ENCODE results near the gene DST.

The DST gene

DNA sequence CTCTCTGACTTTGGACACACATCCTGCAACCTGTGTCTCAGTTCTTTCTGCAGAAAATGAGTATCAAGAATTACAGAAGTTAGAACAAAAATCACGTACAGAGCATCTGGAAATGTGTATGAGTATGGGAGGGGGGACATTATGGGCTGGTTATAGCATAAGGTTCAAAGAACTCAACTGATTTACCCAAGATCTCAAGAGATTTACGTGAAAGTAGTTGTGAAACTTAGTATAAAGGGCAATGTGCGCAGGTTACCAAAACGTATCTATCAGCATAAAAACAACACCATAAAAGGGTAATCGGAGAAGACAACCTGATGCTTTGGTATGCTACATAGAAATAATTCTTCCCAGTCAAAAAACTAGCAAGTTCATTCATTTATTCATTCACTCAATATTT lies 15.6 kb upstream of the DST start:
- Histone ChIP-seq H3K4me1 (ENCODE audit: control insufficient read depth, insufficient read depth, low read length) (peaks cover 4% of the 10 kb centered on the region), H3K9ac (ENCODE audit: low read length) (no peak overlapping the region), H3K27me3 (ENCODE audit: control insufficient read depth, insufficient read depth, low read length) (no peaks in the 10 kb centered on the region), H3K4me3 (ENCODE audit: low read length) (no peak overlapping the region), H3K36me3 (ENCODE audit: control insufficient read depth, insufficient read depth, low read length) (no peaks in the 10 kb centered on the region), H3K27ac (ENCODE audit: low read depth, low read length) (peak overlapping the region; percentile 37)

- Histone ChIP-seq H3K4me3 (ENCODE audit: low read length) (no peak overlapping the region), H3K9ac (ENCODE audit: low read length) (no peak overlapping the region), H3K36me3 (ENCODE audit: control insufficient read depth, insufficient read depth, low read length) (no peaks in the 10 kb centered on the region), H3K27ac (ENCODE audit: low read depth, low read length) (no peak overlapping the region), H3K27me3 (ENCODE audit: control insufficient read depth, insufficient read depth, low read length) (no peaks in the 10 kb centered on the region), H3K4me1 (ENCODE audit: control insufficient read depth, insufficient read depth, low read length) (peaks cover 4% of the 10 kb centered on the region)
Observed at GRCh38 chr6:56657354-56657753, 14.7 kb upstream of the DST start.

- no peak overlapping the region for H3K9ac ChIP-seq (ENCODE audit: low read length)
- peaks cover 8% of the 10 kb centered on the region for H3K4me1 ChIP-seq (ENCODE audit: control insufficient read depth, insufficient read depth, low read length)
- H3K4me3 ChIP-seq (ENCODE audit: low read length): no peak overlapping the region
- no peaks in the 10 kb centered on the region for H3K27me3 ChIP-seq (ENCODE audit: control insufficient read depth, insufficient read depth, low read length)
- H3K27ac ChIP-seq (ENCODE audit: low read depth, low read length): no peak overlapping the region
- no peaks in the 10 kb centered on the region for H3K36me3 ChIP-seq (ENCODE audit: control insufficient read depth, insufficient read depth, low read length)
Observed at GRCh38 chr6:56656466-56656865, 13.8 kb upstream of the DST start.

GRCh38 chr6:56655996-56656395 lies 13.3 kb upstream of the DST start:
- Histone ChIP-seq H3K36me3 (ENCODE audit: control insufficient read depth, insufficient read depth, low read length) (no peaks in the 10 kb centered on the region), H3K27ac (ENCODE audit: low read depth, low read length) (no peak overlapping the region), H3K4me3 (ENCODE audit: low read length) (no peak overlapping the region), H3K9ac (ENCODE audit: low read length) (no peak overlapping the region), H3K4me1 (ENCODE audit: control insufficient read depth, insufficient read depth, low read length) (peaks cover 8% of the 10 kb centered on the region), H3K27me3 (ENCODE audit: control insufficient read depth, insufficient read depth, low read length) (no peaks in the 10 kb centered on the region)

- Histone ChIP-seq H3K4me3 (ENCODE audit: low read length) (no peak overlapping the region), H3K27me3 (ENCODE audit: control insufficient read depth, insufficient read depth, low read length) (no peaks in the 10 kb centered on the region), H3K27ac (ENCODE audit: low read depth, low read length) (no peak overlapping the region), H3K9ac (ENCODE audit: low read length) (no peak overlapping the region), H3K36me3 (ENCODE audit: control insufficient read depth, insufficient read depth, low read length) (no peaks in the 10 kb centered on the region), H3K4me1 (ENCODE audit: control insufficient read depth, insufficient read depth, low read length) (peaks cover 8% of the 10 kb centered on the region)
Observed at GRCh38 chr6:56655249-56655648, 12.6 kb upstream of the DST start.

DNA sequence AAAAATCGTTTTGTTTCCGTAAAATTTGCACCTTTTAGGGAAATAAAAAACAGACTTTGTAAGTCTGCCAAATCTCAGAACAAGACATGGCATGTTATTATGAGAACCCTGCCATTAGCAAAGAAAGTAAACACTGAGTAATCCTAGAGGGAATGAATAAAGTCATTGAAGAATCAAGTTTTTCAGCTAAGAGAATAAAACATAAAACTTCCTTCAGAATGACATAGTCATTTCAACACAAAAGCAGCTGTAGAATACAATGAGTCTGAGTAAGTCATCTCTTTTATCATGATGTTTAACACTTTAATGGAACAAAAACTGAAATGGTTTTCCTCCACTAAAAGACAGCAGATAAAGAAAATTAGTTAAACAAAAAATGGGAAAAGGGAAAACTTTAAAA lies 10.3 kb upstream of the DST start:
- Histone ChIP-seq H3K36me3 (ENCODE audit: control insufficient read depth, insufficient read depth, low read length) (no peaks in the 10 kb centered on the region), H3K4me1 (ENCODE audit: control insufficient read depth, insufficient read depth, low read length) (peaks cover 8% of the 10 kb centered on the region), H3K27me3 (ENCODE audit: control insufficient read depth, insufficient read depth, low read length) (no peaks in the 10 kb centered on the region), H3K27ac (ENCODE audit: low read depth, low read length) (no peak overlapping the region), H3K4me3 (ENCODE audit: low read length) (no peak overlapping the region), H3K9ac (ENCODE audit: low read length) (no peak overlapping the region)

GRCh38 chr6:56652231-56652630 lies 9.5 kb upstream of the DST start:
- H3K4me3 ChIP-seq (ENCODE audit: low read length): no peak overlapping the region
- H3K36me3 ChIP-seq (ENCODE audit: control insufficient read depth, insufficient read depth, low read length): no peaks in the 10 kb centered on the region
- peaks cover 8% of the 10 kb centered on the region for H3K4me1 ChIP-seq (ENCODE audit: control insufficient read depth, insufficient read depth, low read length)
- H3K27me3 ChIP-seq (ENCODE audit: control insufficient read depth, insufficient read depth, low read length): no peaks in the 10 kb centered on the region
- H3K9ac ChIP-seq (ENCODE audit: low read length): no peak overlapping the region
- H3K27ac ChIP-seq (ENCODE audit: low read depth, low read length): no peak overlapping the region

DNA sequence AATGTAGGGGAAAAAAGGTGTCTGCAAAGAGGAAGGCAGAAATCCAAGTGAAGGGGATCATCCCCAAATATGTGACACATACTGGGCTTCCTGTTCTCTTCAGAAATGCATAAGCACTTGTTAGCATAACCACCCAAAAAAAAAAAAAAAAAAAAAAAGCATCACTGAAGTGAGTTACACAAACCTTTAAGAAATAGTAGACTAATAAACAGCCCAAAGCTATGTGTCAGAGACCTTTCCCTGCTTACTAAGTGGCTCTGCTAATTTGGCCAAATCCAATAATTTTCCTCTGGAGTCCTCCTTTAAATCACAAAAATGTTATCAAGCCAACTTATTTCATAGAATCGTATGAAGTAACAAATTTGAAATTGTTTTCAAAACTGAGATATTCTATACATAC lies 7.5 kb upstream of the DST start:
- H3K27ac ChIP-seq (ENCODE audit: low read depth, low read length): no peak overlapping the region
- H3K27me3 ChIP-seq (ENCODE audit: control insufficient read depth, insufficient read depth, low read length): no peaks in the 10 kb centered on the region
- no peak overlapping the region for H3K4me3 ChIP-seq (ENCODE audit: low read length)
- peaks cover 4% of the 10 kb centered on the region for H3K4me1 ChIP-seq (ENCODE audit: control insufficient read depth, insufficient read depth, low read length)
- H3K36me3 ChIP-seq (ENCODE audit: control insufficient read depth, insufficient read depth, low read length): no peaks in the 10 kb centered on the region
- H3K9ac ChIP-seq (ENCODE audit: low read length): no peak overlapping the region

DNA sequence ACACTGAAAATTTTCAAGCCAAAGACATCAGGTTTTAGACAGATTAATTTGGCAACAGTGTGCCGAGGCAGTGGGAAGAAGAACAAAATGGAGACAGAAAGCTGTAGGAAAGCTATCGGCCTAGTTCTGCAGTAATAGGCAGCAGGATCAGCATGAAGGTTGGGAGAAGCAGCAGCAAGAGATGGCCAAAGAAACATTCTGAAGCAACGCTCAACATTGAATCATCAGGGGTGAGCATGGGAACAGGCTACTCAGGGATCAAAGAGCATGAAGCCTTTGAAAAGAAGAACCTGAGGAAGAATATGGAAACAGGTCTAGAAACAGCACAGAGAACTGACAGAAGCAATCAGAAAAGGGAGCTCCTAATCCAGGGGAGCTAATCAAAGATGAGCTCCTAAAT lies 7.1 kb upstream of the DST start:
- Histone ChIP-seq H3K27me3 (ENCODE audit: control insufficient read depth, insufficient read depth, low read length) (no peaks in the 10 kb centered on the region), H3K4me3 (ENCODE audit: low read length) (no peak overlapping the region), H3K4me1 (ENCODE audit: control insufficient read depth, insufficient read depth, low read length) (peaks cover 4% of the 10 kb centered on the region), H3K27ac (ENCODE audit: low read depth, low read length) (no peak overlapping the region), H3K9ac (ENCODE audit: low read length) (no peak overlapping the region), H3K36me3 (ENCODE audit: control insufficient read depth, insufficient read depth, low read length) (no peaks in the 10 kb centered on the region)

DNA sequence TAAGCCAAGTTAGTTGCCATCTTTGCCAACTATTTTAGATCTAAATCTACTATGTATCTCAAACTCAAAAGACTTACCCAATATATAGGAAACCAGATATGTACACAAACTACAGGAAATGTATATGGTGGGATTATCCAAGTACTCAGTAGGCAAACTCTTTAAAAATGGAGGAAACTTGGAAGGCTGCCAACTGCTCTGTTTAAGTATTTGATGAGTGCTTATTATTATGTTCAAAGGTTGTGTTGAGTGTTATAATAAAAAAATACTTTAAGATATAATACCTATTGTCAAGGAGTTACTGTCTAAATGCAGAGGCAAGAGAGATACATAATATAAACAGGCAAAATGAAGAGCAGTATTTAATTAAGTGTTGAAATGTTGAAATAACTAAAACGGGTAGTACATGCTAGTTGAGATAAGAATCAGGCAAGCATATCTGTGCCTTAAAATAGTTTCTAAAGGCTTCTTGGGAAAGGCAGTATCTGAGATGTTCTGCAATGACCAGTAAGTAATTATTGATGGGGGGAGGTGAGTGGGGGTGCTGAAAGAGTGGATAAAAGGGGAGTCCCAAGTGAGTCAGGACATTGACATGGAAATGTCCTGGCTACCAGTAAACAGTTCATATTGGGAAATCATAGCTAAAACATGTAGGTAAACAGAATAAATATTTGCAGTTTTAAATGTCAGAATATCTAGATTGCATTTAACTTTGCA lies 6.5 kb upstream of the DST start:
- no peaks in the 10 kb centered on the region for H3K36me3 ChIP-seq (ENCODE audit: control insufficient read depth, insufficient read depth, low read length)
- no peak overlapping the region for H3K27ac ChIP-seq (ENCODE audit: low read depth, low read length)
- H3K9ac ChIP-seq (ENCODE audit: low read length): no peak overlapping the region
- peaks cover 4% of the 10 kb centered on the region for H3K4me1 ChIP-seq (ENCODE audit: control insufficient read depth, insufficient read depth, low read length)
- H3K4me3 ChIP-seq (ENCODE audit: low read length): no peak overlapping the region
- no peaks in the 10 kb centered on the region for H3K27me3 ChIP-seq (ENCODE audit: control insufficient read depth, insufficient read depth, low read length)

DNA sequence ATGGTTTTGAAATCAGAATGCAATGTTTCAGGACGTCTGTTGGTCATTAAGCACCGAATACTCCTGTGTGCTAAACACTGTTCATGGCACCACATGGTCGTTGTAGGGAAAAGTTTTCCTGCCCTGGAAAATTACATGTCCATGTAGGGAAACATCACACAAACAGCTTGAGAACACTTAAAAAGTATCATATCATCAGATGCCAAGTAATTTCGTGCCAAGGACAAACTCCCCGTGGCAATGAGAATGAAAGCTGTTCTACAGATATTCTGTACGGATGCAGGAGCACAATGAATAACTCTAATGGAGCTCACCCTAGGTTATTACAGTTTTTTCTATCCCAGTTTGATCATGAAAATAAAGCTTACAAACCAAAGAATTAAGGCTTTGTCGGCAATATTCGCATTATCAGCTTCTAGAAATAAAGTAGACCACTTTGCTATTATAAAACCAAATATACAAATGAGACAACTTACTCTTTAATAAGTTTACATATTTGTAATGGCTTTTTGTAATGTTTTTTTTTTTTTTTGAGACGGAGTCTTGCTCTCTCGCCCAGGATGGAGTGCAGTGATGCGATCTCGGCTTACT lies 4.6 kb upstream of the DST start:
- Histone ChIP-seq H3K4me1 (ENCODE audit: control insufficient read depth, insufficient read depth, low read length) (peaks cover 8% of the 10 kb centered on the region), H3K36me3 (ENCODE audit: control insufficient read depth, insufficient read depth, low read length) (no peaks in the 10 kb centered on the region), H3K27ac (ENCODE audit: low read depth, low read length) (no peak overlapping the region), H3K4me3 (ENCODE audit: low read length) (no peak overlapping the region), H3K27me3 (ENCODE audit: control insufficient read depth, insufficient read depth, low read length) (no peaks in the 10 kb centered on the region), H3K9ac (ENCODE audit: low read length) (no peak overlapping the region)

GRCh38 chr6:56644366-56644765 lies 1.7 kb upstream of the DST start:
- H3K4me1 ChIP-seq (ENCODE audit: control insufficient read depth, insufficient read depth, low read length): peaks cover 6% of the 10 kb centered on the region
- peaks cover 6% of the 10 kb centered on the region for H3K36me3 ChIP-seq (ENCODE audit: control insufficient read depth, insufficient read depth, low read length)

More at GRCh38 chr6:56644366-56644765, 1.7 kb upstream of the DST start:
- no peak overlapping the region for H3K4me3 ChIP-seq (ENCODE audit: low read length)
- H3K27ac ChIP-seq (ENCODE audit: low read depth, low read length): no peak overlapping the region
- no peaks in the 10 kb centered on the region for H3K27me3 ChIP-seq (ENCODE audit: control insufficient read depth, insufficient read depth, low read length)
- H3K9ac ChIP-seq (ENCODE audit: low read length): no peak overlapping the region

Data from rectal smooth muscle tissue (tissue), 1 donor.